Measurements from ENCODE around the gene ADAMTS20.

DNA sequence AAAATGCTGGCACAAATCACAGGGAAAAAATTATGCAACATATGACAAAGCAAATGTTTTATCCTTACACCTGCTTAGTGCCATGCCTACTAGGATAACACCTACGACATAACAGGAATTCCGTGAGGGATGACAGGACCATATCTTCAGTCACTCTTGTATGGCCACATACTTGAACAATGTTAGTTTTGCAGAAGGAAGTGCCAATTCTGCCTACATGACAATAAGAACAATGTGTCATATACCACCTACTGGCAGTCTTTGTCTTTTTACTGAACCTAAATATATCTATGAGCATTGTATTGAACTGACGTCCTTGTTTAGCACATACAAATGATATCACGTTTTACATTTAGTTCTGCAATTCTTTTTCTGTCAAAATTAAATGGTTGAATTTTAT lies 234.0 kb downstream of the ADAMTS20 start:
- TF ChIP-seq IRF2 (CRISPR knock-in tag; IDR thresholded peaks at IDR 0.05; ENCODE audit: borderline replicate concordance, low read depth) (no peak), MLX (CRISPR knock-in tag; IDR thresholded peaks at IDR 0.05) (no peak), ZNF138 (CRISPR knock-in tag; conservative IDR thresholded peaks at IDR 0.05) (no peak), STAT6 (CRISPR knock-in tag; conservative IDR thresholded peaks at IDR 0.05; ENCODE audit: low read depth) (no peak), NR3C1 (CRISPR knock-in tag; conservative IDR thresholded peaks at IDR 0.05; ENCODE audit: low read depth) (no peak), ELF4 (CRISPR knock-in tag; IDR thresholded peaks at IDR 0.05; ENCODE audit: low read depth) (no peak), NFYB (CRISPR knock-in tag; conservative IDR thresholded peaks at IDR 0.05; ENCODE audit: low read depth) (no peak), FOXJ3 (CRISPR knock-in tag; IDR thresholded peaks at IDR 0.05; ENCODE audit: borderline replicate concordance) (no peak), SMAD4 (CRISPR knock-in tag; IDR thresholded peaks at IDR 0.05) (no peak)
- TF ChIP-seq, protein P1, sequence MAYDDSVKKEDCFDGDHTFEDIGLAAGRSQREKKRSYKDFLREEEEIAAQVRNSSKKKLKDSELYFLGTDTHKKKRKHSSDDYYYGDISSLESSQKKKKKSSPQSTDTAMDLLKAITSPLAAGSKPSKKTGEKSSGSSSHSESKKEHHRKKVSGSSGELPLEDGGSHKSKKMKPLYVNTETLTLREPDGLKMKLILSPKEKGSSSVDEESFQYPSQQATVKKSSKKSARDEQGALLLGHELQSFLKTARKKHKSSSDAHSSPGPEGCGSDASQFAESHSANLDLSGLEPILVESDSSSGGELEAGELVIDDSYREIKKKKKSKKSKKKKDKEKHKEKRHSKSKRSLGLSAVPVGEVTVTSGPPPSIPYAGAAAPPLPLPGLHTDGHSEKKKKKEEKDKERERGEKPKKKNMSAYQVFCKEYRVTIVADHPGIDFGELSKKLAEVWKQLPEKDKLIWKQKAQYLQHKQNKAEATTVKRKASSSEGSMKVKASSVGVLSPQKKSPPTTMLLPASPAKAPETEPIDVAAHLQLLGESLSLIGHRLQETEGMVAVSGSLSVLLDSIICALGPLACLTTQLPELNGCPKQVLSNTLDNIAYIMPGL (CRISPR knock-in tag; IDR thresholded peaks at IDR 0.05), result no peak
- TF ChIP-seq, protein P2, sequence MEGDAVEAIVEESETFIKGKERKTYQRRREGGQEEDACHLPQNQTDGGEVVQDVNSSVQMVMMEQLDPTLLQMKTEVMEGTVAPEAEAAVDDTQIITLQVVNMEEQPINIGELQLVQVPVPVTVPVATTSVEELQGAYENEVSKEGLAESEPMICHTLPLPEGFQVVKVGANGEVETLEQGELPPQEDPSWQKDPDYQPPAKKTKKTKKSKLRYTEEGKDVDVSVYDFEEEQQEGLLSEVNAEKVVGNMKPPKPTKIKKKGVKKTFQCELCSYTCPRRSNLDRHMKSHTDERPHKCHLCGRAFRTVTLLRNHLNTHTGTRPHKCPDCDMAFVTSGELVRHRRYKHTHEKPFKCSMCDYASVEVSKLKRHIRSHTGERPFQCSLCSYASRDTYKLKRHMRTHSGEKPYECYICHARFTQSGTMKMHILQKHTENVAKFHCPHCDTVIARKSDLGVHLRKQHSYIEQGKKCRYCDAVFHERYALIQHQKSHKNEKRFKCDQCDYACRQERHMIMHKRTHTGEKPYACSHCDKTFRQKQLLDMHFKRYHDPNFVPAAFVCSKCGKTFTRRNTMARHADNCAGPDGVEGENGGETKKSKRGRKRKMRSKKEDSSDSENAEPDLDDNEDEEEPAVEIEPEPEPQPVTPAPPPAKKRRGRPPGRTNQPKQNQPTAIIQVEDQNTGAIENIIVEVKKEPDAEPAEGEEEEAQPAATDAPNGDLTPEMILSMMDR (IDR thresholded peaks at IDR 0.05), result no peak
- TF ChIP-seq, protein P3, sequence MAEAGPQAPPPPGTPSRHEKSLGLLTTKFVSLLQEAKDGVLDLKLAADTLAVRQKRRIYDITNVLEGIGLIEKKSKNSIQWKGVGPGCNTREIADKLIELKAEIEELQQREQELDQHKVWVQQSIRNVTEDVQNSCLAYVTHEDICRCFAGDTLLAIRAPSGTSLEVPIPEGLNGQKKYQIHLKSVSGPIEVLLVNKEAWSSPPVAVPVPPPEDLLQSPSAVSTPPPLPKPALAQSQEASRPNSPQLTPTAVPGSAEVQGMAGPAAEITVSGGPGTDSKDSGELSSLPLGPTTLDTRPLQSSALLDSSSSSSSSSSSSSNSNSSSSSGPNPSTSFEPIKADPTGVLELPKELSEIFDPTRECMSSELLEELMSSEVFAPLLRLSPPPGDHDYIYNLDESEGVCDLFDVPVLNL (CRISPR knock-in tag; IDR thresholded peaks at IDR 0.05; ENCODE audit: borderline replicate concordance, low read depth), result no peak
- TF ChIP-seq, protein P4, sequence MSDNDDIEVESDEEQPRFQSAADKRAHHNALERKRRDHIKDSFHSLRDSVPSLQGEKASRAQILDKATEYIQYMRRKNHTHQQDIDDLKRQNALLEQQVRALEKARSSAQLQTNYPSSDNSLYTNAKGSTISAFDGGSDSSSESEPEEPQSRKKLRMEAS (CRISPR knock-in tag; IDR thresholded peaks at IDR 0.05), result no peak
- TF ChIP-seq, protein P5, sequence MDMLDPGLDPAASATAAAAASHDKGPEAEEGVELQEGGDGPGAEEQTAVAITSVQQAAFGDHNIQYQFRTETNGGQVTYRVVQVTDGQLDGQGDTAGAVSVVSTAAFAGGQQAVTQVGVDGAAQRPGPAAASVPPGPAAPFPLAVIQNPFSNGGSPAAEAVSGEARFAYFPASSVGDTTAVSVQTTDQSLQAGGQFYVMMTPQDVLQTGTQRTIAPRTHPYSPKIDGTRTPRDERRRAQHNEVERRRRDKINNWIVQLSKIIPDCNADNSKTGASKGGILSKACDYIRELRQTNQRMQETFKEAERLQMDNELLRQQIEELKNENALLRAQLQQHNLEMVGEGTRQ (CRISPR knock-in tag; IDR thresholded peaks at IDR 0.05), result no peak

All from WTC11 (cell line).